Breast epithelium (tissue), 3 donors: Measurements from ENCODE around the gene CSNK1G1.

ENCODE experiments used
- CTCF ChIP-seq, 3 donors: fragments of 450-650 bp; IDR thresholded peaks; one replicate each; pipeline ENCODE4 v1.5.1; 2016 to 2017; ENCODE audit warnings: antibody characterized with exemption in 3 of 3, mild to moderate bottlenecking in 3 of 3, moderate library complexity in 3 of 3
- POLR2AphosphoS5 ChIP-seq, 3 donors: sonication (generic); formaldehyde crosslinking; IDR thresholded peaks; one replicate each; pipeline ENCODE4 v1.6.1; 2017; ENCODE audit warnings: antibody characterized with exemption in 3 of 3

GRCh38 chr15:64187396-64188191, 168.4 kb downstream of the CSNK1G1 start:
- no peak for TF ChIP-seq CTCF (IDR thresholded peaks at IDR 0.05)
- TF ChIP-seq POLR2AphosphoS5 (IDR thresholded peaks at IDR 0.05), result no peak
